WTC11 (cell line): ENCODE results near the gene IQSEC1.

ENCODE experiments used
- CTCF ChIP-seq: fragments of 200-600 bp; IDR thresholded peaks from 2 replicates; pipeline ENCODE4 v1.8.0; 2022; ENCODE audit warnings: antibody characterized with exemption
- TF ChIP-seq, protein P1 (sequence below): sonication (generic); formaldehyde crosslinking; IDR thresholded peaks from 2 replicates; pipeline ENCODE4 v1.8.0; 2022; ENCODE audit warnings: mild to moderate bottlenecking, missing genetic modification reagents
- TF ChIP-seq, protein P2 (sequence below): sonication (generic); formaldehyde crosslinking; IDR thresholded peaks from 2 replicates; pipeline ENCODE4 v1.8.1; 2022; ENCODE audit warnings: missing genetic modification reagents, borderline replicate concordance
- TF ChIP-seq, protein P3 (sequence below): sonication (generic); formaldehyde crosslinking; IDR thresholded peaks from 2 replicates; pipeline ENCODE4 v1.8.1; 2022; ENCODE audit warnings: mild to moderate bottlenecking, moderate library complexity, missing genetic modification reagents

DNA sequence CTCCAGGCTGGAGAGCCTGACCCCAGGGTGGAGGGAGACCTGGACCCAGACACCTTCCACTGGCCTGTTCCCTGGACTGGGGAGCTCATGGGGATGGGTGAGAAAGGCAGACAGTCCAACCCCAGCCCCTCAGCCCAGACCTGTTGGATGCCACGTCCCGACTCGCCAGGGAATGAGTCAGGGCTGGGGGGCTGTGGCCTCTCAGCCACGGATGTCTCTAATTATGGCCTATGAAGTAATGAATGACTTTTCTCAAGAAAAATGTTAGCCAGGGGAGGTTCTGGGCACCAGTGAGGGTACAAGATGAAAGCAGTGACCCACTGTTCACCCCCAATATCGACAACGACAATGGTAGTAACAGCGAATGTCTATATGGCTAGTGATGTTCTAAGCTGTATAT lies 124.9 kb downstream of the IQSEC1 start:
- TF ChIP-seq, protein P1, sequence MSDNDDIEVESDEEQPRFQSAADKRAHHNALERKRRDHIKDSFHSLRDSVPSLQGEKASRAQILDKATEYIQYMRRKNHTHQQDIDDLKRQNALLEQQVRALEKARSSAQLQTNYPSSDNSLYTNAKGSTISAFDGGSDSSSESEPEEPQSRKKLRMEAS (CRISPR knock-in tag): no peak
- no peak for TF ChIP-seq CTCF
- TF ChIP-seq, protein P2, sequence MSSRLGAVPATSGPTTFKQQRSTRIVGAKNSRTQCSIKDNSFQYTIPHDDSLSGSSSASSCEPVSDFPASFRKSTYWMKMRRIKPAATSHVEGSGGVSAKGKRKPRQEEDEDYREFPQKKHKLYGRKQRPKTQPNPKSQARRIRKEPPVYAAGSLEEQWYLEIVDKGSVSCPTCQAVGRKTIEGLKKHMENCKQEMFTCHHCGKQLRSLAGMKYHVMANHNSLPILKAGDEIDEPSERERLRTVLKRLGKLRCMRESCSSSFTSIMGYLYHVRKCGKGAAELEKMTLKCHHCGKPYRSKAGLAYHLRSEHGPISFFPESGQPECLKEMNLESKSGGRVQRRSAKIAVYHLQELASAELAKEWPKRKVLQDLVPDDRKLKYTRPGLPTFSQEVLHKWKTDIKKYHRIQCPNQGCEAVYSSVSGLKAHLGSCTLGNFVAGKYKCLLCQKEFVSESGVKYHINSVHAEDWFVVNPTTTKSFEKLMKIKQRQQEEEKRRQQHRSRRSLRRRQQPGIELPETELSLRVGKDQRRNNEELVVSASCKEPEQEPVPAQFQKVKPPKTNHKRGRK (CRISPR knock-in tag): no peak
- TF ChIP-seq, protein P3, sequence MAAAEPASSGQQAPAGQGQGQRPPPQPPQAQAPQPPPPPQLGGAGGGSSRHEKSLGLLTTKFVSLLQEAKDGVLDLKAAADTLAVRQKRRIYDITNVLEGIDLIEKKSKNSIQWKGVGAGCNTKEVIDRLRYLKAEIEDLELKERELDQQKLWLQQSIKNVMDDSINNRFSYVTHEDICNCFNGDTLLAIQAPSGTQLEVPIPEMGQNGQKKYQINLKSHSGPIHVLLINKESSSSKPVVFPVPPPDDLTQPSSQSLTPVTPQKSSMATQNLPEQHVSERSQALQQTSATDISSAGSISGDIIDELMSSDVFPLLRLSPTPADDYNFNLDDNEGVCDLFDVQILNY (CRISPR knock-in tag): no peak
